ENCODE measurements around the gene DOCK1.

The DOCK1 gene

GRCh38 chr10:127094984-127095383, 189.8 kb downstream of the DOCK1 start:
- Histone ChIP-seq H3K27me3 (ENCODE audit: insufficient read depth, low read depth, severe bottlenecking) (no peaks in the 10 kb centered on the region), H3K36me3 (no peaks in the 10 kb centered on the region), H3K27ac (no peak overlapping the region), H3K9me3 (ENCODE audit: severe bottlenecking) (no peaks in the 10 kb centered on the region), H3K4me3 (ENCODE audit: low read depth, low read length) (no peak overlapping the region)
- no peak for TF ChIP-seq CTCF (IDR thresholded peaks at IDR 0.05; ENCODE audit: low read depth, low read length)
- DNase-seq: no peak

DNA sequence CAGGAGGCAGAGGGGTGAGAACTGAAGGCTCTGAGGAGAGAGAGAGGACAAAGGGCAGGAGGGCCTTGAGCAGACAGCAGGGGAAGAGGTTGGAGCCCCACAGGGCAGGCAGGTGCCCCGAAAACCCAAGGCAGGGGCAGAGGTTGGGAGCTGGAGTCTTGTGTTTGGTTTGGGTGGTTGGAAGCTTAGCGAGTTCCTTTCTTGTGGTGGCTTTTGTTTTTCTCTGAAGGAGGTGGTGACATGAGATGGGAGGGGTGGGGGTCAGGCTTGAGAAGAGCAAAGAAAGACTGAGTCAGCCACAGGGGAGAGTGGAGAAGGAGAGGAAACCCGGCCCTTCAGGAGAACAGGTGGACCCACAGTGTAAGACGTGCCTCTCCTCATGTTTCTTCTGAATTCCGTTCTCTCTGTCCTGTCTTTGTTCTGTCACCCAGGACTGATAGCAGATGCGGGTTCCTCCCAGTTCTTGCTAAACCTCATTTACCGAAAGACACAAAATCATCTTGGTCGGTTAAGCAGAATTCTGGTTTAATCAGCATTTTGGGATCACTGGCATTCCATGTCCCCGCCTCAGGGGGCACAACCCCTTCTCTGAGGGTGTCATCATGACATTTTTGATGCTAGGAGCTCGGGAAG, 195.9 kb downstream of the DOCK1 start:
- no peaks in the 10 kb centered on the region for H3K36me3 ChIP-seq
- no peak for DNase-seq
- H3K27me3 ChIP-seq (ENCODE audit: insufficient read depth, low read depth, severe bottlenecking): no peaks in the 10 kb centered on the region
- TF ChIP-seq CTCF (IDR thresholded peaks at IDR 0.05; ENCODE audit: low read depth, low read length): no peak
- H3K9me3 ChIP-seq (ENCODE audit: severe bottlenecking): no peaks in the 10 kb centered on the region
- H3K27ac ChIP-seq: no peak overlapping the region
- H3K4me3 ChIP-seq (ENCODE audit: low read depth, low read length): no peak overlapping the region

- no peak for TF ChIP-seq CTCF (IDR thresholded peaks at IDR 0.05; ENCODE audit: low read depth, low read length)
- Histone ChIP-seq H3K9me3 (ENCODE audit: severe bottlenecking) (no peaks in the 10 kb centered on the region), H3K27ac (no peak overlapping the region), H3K36me3 (no peaks in the 10 kb centered on the region), H3K4me3 (ENCODE audit: low read depth, low read length) (no peak overlapping the region), H3K27me3 (ENCODE audit: insufficient read depth, low read depth, severe bottlenecking) (no peaks in the 10 kb centered on the region)
- DNase-seq: no peak
Measured at GRCh38 chr10:127102176-127102575, 196.9 kb downstream of the DOCK1 start.

DNA sequence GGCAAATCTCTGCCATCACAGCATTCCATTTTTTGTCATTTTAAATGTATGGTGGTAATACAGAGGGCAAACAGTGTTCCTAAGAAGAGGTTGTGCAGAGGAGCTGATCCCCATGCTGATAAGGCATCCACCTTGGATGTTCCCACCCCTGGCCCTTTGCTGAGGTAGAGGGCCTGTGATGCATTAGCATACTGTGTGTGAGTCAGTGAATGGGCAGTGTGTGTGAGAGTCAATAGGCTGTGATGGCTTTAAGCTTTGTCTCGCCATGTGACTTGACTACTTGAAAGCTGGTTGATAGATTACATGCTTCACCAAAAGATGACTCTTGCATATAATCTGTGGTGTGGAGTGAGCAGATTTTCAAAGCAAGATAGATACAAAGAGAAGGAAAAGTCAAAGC, 209.9 kb downstream of the DOCK1 start:
- TF ChIP-seq CTCF (IDR thresholded peaks at IDR 0.05; ENCODE audit: low read depth, low read length): no peak
- Histone ChIP-seq H3K4me3 (ENCODE audit: low read depth, low read length) (no peak overlapping the region), H3K27ac (no peak overlapping the region), H3K9me3 (ENCODE audit: severe bottlenecking) (no peaks in the 10 kb centered on the region), H3K27me3 (ENCODE audit: insufficient read depth, low read depth, severe bottlenecking) (no peaks in the 10 kb centered on the region), H3K36me3 (peaks cover 10% of the 10 kb centered on the region)
- no peak for DNase-seq

- no peak overlapping the region for H3K27ac ChIP-seq
- DNase-seq: no peak
- H3K27me3 ChIP-seq (ENCODE audit: insufficient read depth, low read depth, severe bottlenecking): no peaks in the 10 kb centered on the region
- H3K4me3 ChIP-seq (ENCODE audit: low read depth, low read length): no peak overlapping the region
- no peaks in the 10 kb centered on the region for H3K9me3 ChIP-seq (ENCODE audit: severe bottlenecking)
- no peaks in the 10 kb centered on the region for H3K36me3 ChIP-seq
- TF ChIP-seq CTCF (IDR thresholded peaks at IDR 0.05; ENCODE audit: low read depth, low read length): no peak
Measured at GRCh38 chr10:127117125-127117524, 211.9 kb downstream of the DOCK1 start.

GRCh38 chr10:127118034-127118433, 212.8 kb downstream of the DOCK1 start:
- TF ChIP-seq CTCF (IDR thresholded peaks at IDR 0.05; ENCODE audit: low read depth, low read length): no peak
- Histone ChIP-seq H3K27me3 (ENCODE audit: insufficient read depth, low read depth, severe bottlenecking) (no peaks in the 10 kb centered on the region), H3K27ac (no peak overlapping the region), H3K36me3 (no peaks in the 10 kb centered on the region), H3K9me3 (ENCODE audit: severe bottlenecking) (no peaks in the 10 kb centered on the region), H3K4me3 (ENCODE audit: low read depth, low read length) (no peak overlapping the region)
- no peak for DNase-seq

Measured in WERI-Rb-1 (cell line).